DND-41 (cell line): ENCODE data around the gene OPCML.

Experiments used
- EZH2 ChIP-seq: IDR thresholded peaks from 3 replicates; pipeline ENCODE4 v1.6.1; 2012; ENCODE audit warnings: borderline replicate concordance, low read depth, mild to moderate bottlenecking, moderate library complexity, low read length, inconsistent platforms; ENCODE audit not compliant: severe bottlenecking
- TF ChIP-seq, protein P1 (sequence below): IDR thresholded peaks from 2 replicates; pipeline ENCODE4 v1.5.1; 2012; ENCODE audit warnings: borderline replicate concordance, low read length, moderate library complexity, mild to moderate bottlenecking; ENCODE audit not compliant: poor library complexity, severe bottlenecking; ENCODE audit errors: extremely low read depth

DNA sequence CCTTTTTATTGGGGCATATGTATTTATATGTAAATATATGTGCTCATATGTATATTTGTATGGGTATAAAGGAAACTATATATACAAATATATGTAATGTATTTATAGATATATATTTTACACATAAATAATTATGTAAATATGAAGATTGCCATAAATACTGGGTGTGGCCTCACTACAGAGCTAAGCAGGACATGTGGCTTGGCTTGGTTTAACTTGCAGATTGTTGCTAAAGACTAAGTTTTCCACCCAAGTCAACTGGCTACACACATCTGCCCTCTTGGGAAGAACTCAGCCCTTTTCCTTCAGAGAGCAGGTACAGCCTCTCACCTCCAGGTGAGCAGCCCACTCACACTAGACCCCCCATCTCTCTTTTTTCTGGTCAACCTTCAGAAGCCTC lies 315.5 kb downstream of the OPCML start:
- TF ChIP-seq, protein P1, sequence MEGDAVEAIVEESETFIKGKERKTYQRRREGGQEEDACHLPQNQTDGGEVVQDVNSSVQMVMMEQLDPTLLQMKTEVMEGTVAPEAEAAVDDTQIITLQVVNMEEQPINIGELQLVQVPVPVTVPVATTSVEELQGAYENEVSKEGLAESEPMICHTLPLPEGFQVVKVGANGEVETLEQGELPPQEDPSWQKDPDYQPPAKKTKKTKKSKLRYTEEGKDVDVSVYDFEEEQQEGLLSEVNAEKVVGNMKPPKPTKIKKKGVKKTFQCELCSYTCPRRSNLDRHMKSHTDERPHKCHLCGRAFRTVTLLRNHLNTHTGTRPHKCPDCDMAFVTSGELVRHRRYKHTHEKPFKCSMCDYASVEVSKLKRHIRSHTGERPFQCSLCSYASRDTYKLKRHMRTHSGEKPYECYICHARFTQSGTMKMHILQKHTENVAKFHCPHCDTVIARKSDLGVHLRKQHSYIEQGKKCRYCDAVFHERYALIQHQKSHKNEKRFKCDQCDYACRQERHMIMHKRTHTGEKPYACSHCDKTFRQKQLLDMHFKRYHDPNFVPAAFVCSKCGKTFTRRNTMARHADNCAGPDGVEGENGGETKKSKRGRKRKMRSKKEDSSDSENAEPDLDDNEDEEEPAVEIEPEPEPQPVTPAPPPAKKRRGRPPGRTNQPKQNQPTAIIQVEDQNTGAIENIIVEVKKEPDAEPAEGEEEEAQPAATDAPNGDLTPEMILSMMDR: no peak
- TF ChIP-seq EZH2: no peak
